Measurements from ENCODE around the gene TMEM41A.

DNA sequence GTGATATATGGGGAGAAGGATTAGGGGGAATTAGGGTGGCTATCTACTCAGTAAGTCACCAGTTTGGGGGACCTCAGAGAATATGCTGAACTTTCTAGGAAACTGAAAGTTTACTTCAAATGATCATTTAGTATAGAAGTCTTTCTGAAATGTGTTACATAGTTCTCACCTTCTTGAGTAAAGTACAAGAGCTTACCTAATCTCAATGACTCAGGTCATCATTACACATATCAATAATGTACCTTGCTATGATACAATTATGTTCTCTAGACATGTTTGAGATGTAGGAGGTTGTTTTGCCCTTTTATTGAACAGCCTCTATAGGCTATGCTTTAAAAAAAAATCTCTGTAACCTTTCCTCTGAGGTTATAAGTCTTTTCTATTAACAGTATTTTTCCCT, 50.7 kb downstream of the TMEM41A start:
- TF ChIP-seq ZNF274 (IDR thresholded peaks at IDR 0.05; ENCODE audit: low read depth, low read length) (no peak), YY1 (IDR thresholded peaks at IDR 0.05; ENCODE audit: insufficient read depth, insufficient read length) (no peak)
